UCSD-AML1 (cell line): ENCODE results near the gene GRB2.
"Not testable (repeated sequence)": the region's sequence is repeated elsewhere in the genome, so short reads cannot be mapped to it uniquely, and the experiment has no call there.

Source experiments
- DNase-seq: peaks from one replicate; lab custom pipeline; 2025; ENCODE audit not compliant: unreplicated experiment; lab: John Stamatoyannopoulos, UW

GRB2 gene

DNA sequence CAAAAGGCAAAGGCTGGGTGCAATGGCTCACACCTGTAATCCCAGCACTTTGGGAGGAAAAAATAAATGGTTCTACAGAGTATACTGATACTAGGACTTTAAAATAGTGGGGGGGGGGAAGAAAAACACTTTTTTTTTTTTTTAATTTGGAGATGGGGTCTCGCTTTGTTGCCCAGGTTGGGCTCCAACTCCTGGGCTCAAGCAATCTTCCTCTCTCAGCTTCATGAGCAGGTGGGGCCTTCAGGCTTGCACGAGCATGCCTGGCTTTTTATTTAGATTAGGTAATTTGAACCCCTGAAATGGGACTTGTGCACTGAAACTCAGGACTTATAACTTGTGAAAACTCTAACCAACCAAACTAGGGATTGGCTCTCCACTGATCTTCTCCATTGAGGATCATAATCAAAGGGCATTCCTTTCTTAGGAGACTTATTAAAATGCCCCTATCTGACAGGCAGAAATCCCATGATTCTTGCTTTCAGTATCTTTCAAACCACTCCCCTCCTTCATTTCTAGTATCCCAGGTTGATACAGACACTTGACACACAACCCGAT lies 16.9 kb downstream of the GRB2 start:
- no peak for DNase-seq

DNA sequence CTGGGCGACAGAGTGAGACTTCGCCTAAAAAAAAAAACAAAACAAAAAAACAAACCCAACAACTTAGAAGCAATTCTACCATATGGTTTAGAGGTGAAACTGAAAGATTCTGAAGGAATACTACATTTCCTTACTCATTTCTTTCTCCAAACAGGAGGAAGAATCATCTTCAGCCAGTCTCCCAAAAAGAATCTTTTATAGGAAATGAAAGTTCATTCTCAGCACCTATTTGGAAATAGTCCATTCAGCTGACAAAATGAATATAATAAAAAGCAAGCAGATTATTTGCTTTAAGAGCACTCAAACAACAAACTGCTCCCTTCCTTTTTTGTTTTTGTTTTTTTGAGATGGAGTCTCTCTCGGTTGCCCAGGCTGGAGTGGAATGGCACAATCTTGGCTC lies 17.7 kb downstream of the GRB2 start:
- no peak for DNase-seq

DNA sequence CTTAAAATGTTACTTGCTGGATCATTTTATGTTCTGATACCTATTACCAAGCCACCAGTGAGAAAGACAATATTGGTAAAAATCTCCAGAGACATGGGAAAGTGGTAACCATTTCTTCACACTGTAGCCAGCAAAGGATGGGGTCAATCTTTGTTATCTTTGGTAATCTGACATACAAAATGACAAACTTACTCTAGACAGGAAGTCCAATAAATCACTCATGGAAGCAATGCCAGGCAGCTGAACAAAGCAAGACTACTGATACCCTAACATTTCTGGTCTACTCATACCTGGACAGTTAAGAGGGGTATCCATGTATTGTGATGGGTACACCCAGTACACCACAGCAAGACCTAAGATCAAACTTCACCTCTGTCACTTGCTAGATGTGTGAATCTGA lies 19.0 kb downstream of the GRB2 start:
- no peak for DNase-seq

DNA sequence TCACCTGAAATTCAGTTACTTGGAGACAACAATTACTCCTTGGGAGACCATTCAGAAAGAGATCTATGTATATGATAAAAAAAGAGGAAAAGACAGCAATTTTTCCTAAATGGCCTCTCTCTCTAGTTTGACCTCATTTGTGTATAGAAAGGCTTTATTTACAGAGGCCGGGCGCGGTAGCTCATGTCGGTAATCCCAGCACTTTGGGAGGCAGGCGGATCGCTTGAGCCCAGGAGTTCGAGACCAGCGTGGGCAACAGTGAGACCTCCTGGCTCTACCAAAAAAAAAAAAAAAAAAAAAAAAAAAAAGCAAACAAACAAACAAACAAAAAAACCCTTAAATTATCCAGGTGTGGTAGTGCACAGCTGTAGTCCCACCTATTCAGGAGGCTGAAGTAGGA lies 20.7 kb downstream of the GRB2 start:
- DNase-seq: no peak

DNA sequence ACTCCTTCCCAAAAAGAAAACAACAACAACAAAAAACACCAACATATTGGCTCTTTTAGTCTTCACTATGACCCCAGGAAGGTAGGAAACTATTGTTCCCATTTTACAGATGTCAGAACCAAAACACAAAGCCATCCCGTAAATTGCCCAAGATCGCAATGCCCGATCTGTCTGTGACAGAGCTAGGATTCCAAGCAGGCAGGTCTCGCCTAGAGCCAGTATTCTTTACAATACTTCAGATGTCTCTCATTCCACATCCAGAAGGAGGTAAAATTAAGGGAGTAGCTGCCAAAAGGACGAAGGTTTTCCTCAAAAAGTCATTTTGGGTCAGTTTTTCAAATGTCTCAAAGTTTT lies 21.7 kb downstream of the GRB2 start:
- no peak for DNase-seq

DNA sequence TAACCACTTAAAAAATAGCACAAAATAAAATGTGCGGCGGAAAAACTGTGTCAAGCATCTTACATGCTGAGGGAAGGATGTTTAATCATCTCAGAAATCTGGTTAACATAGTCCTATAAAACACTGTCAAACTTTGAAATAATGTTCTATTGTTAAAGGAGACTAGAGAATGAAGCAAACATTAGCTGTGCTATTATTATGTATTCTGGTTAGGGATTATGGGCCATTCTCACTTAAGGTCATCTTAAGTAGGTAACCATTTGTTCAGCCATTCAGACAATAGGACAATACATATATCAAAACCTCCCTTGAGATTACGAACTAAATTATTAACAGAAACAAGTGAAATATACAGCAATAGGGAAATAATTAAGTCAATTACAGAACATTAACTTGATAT lies 24.7 kb downstream of the GRB2 start:
- DNase-seq: no peak

DNA sequence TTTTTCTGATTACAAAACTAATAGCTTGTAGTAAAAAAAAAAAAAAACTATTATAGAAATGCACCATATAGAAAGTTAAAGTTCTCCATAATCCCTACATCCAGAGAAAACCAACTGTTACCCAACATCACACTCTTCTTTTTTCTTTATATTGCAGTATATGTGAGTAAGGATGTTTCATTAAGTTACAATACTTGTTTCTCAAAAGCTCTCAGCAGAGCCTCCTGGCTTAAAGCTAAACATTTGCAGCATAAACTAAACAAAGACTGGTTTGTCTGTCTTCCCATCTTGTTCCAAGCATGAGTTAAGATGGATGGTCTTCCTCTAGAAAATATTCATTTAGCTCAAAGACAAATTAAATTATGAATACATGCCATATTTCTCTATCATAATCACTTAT lies 25.2 kb downstream of the GRB2 start:
- no peak for DNase-seq

DNA sequence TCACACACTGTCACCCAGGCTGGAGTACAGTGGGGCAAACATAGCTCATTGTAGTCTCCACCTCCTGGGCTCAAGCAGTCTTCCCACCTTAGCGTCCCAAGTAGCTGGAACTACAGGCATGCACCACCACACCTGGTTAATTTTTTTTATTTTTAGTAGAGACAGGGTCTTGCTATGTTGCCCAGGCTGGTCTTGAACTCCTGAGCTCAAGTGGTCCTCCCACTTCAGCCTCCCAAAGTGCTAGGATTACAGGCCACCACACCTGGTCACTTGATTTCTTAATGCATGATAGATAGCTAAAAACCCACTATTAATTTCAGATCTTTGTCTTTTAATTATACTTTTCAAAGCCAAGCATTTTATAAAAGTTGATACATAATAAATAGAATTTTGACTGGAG lies 26.1 kb downstream of the GRB2 start:
- not testable (repeated sequence) for DNase-seq

DNA sequence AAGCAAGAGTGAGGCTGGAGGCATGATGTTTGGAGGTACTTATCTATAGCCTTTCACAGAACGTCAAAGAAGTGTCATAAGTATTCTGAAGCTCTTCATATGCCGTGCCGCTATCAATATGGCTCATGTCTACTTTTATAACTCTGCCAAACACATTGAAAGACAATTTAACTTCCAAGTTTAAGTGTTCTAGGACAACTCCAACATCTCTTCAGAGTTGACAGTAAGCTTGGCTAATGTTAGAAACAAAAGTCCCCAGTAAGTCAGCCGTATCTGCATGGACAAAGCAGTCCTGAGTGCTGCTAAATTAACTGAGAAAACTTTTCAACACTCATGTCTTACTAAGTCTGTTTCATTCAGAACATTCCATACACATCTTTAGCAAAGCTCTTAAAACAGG lies 32.2 kb downstream of the GRB2 start:
- DNase-seq: no peak

DNA sequence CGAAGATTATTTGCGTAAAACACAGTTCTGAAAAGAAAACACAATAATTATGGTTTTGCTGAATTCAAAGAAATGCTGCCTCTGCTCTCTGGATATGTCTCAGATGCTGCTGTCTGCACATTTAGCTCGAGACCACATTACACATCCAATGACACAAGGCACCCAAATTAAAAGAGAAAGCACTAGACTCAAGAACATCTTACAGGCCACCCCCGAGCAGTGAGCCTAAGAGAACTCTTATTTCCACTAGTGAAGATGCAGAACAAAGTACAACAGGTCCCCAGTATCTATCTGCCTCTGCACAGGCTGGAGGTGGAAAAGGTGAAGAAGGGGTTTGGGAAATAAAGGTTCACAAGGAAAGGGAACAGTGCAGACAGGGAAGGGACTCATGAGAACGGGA lies 33.5 kb downstream of the GRB2 start:
- no peak for DNase-seq

DNA sequence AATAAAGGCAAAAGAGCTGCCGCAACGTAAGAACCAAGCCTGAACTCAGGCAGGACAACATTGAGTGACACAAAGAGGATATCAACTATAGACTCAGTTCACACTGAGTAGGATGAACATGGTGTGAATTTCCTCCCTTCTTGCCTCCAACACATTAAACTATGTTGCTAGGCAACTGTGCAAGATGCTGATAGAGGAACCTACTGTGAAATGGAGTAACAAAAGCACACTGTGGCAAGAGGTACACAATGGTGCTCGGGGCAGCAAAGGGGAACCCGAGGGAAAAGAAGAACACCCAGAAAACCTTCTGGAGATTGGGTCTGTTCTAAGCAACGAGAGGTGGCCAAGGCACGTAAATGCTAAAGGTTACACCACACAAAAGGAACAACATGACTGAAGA lies 34.1 kb downstream of the GRB2 start:
- no peak for DNase-seq

DNA sequence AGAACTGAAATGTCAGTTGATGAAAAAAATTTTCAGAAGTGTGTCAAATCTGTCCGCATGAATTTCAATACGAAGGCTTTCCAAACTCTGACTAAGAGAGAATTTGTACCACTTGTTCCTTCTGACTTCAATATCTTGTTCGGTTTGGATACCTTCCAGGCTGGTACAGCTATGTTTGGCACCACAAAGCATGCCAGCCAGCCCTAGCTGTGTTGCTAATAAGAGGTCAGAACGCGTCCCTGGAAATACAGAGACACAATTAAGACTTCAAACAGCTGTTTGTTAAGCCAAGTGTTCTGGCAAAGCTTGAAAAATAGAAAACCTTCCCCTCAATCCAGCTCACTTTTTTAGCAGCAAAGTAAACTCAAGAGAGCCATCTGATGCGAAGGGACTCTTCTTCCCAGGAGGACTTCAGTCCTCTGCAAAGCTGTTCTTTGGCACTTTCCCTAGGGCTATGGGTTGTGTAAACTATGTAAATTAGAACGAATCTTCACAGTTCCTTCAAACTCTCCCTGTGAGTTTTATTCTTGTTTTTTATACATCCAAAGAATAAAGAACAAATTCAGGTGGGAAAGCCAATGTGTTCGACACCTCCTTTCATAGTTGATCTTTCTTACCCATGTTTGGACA lies 35.1 kb downstream of the GRB2 start:
- DNase-seq: no peak

DNA sequence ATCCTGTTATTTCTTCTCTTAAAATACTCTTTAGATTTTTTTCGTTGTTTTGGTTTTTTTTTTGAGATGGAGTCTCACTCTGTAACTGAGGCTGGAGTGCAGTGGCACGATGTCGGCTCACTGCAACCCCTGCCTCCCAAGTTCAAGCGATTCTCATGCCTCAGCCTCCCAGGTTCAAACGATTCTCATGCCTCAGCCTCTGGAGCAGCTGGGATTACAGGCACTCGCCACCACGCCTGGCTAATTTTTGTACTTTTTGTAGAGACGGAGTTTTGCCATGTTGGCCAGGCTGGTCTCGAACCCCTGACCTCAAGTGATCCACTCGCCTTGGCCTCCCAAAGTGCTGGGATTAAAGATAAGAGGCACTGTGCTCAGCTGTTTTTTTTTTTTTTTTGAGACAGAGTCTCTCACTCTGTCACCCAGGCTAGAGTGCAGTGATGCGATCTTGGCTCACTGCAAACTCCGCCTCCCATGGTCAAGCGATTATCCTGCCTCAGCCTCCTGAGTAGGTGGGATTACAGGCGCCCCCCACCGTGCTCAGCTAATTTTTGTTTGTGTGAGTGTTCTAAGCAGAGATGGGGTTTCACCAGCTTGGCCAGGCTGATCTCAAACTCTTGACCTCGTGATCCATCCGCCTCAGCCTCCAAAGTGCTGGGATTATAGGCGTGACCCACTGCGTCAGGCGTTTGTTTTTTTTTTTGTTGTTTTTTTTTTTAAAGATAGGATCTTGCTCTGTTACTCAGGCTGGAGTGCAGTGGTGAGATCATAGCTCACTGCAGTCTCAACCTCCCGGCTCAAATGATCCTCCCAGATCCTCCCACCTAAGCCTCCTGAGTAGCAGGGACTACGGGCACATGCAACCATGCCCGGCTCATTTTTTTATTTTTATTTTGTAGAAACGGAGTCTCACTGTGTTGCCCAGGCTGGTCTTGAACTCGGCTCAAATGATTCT lies 37.4 kb downstream of the GRB2 start:
- DNase-seq: not testable (repeated sequence)

DNA sequence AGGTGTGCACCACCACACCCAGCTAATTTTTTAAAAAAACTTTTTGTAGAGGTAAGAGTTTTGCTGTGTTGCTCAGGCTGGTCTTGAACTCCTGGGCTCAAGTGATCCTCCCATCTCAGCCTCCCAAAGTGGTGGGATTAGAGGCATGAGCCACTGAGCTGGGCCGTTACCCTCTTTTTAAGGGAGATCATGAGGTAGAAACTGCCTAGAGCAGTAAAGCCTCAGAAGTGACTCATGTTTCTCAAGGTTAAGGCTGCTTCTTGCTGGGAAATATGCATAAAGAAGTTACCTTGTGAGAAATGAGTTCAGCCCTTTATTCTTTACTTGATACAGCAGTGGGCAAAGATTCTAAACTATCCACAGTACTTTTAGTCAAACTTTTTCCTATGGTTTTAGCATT lies 38.2 kb downstream of the GRB2 start:
- DNase-seq: no peak

DNA sequence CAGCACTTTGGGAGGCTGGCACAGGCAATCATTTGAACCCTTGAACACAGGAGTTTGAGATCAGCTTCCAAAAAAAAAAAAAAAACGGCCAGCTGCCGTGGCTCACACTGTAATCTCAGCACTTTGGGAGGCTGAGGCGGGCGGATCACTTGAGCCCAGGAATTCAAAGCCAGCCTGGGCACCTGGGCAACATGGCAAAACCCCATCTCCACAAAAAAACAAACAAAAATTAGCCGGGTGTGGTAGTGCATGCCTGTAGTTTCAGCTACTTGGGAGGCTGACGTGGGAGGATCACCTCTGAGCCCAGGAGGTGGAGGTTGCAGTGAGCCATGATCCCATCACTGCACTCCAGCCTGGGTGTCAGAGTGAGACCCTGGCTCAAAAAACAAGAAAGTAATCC lies 39.0 kb downstream of the GRB2 start:
- DNase-seq: no peak

DNA sequence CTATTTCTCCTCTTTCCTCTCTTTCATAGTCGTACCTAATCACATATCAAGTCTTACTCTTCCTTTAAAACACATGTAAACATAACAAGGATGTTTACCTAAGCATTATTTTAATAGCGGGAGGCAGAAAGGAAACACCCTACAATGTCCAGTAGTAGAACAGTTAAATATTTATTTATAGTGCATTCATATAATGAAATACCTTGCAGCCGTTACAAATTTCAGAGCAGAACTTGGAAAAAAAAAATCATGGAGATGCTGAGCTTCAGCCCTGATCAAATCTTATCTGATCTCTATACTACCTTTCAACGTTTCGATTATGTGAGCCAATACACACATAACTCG lies 39.6 kb downstream of the GRB2 start:
- no peak for DNase-seq

DNA sequence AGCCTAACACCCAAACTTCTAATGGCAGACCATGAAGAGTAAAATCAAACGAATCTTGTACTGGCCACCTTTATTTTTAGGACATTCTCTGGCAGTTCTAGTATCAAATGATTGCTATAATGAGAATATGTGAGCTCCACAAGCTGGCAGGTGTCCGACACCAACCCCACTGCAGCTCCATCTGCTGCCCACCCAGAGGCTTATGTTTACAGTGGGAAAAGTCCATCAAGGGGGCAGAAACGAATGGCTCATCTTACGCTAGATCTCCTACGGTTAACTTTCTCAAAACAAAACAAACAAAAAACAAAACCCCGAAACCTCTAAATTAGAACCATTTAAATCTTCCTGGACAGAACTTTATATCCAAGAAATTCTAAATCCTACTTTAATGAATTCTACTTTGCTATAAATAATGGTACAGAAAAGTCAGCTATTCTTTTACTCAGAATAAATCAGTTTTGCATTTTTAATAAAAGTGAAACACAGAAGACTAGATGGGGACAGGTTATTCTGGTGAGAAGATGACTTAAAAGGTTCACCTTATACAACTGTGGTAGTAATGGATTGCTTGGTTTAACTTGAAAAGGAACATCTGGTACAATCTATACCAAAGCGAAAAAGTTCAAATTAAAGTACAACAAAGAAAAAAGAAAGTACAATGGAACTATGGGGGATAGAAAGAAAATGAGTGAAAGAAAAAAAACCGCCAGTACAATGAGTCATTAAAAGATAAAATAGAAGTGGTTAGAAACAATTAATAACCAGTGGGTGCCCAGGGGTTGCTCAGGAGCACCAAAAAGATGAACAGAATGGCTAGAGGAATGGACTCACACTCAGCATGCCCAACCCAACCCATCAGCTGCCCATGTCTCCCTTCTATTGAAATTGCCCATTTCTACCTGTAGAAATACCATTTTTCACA lies 40.2 kb downstream of the GRB2 start:
- DNase-seq: no peak

DNA sequence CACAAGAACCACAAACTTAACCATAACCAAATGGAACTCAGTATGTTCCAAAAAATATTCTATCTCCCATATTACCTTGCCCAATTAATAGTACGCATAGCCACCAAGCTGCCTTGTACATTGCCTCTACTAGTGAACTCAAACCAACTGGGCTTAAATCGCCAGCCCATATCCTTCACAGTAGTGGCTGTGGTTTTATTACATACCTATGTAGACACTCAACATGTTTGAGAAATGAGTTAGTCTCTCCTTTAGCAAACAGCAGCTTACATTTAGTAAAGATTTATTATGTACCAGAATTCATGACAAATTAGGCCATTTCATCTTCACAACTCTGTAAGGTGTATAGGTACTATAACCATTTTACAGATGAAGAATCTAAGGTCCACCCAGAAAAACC lies 41.4 kb downstream of the GRB2 start:
- no peak for DNase-seq

DNA sequence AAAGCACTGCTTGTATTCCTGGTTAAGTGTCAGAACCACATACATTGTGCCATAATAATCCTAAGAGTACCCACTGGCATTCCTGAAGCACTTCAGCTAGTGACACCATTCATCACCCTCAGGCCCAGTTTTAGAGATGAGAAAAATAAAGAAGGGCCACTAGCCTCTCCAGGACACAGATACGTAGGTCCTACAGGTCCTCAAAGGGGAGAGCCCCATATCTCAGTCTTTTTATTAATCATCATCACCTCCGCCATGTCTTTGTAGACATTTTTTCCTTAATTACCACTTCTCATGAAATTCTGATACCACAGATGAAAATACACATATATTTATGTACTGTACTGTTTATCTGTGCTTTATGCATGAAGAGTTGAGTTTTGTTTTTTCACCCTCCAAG lies 43.5 kb downstream of the GRB2 start:
- DNase-seq: no peak

DNA sequence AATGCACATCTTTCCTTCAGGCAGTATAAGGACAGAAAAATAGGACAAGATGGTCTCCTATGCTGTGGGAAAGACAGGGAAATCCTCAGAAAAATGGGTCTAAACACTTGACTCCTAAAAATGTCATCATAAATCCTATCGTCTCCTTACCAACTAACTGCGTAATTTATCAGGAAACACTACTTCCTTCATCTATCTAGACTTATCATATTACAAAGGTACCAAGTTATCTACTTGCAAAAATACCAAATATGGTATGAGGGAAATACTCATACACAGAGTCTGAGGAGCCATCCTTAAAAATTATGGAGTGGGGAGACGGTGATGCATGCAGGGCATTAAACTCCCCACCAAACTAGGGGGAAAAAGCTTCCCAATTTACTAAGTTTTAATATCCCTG lies 44.1 kb downstream of the GRB2 start:
- no peak for DNase-seq

DNA sequence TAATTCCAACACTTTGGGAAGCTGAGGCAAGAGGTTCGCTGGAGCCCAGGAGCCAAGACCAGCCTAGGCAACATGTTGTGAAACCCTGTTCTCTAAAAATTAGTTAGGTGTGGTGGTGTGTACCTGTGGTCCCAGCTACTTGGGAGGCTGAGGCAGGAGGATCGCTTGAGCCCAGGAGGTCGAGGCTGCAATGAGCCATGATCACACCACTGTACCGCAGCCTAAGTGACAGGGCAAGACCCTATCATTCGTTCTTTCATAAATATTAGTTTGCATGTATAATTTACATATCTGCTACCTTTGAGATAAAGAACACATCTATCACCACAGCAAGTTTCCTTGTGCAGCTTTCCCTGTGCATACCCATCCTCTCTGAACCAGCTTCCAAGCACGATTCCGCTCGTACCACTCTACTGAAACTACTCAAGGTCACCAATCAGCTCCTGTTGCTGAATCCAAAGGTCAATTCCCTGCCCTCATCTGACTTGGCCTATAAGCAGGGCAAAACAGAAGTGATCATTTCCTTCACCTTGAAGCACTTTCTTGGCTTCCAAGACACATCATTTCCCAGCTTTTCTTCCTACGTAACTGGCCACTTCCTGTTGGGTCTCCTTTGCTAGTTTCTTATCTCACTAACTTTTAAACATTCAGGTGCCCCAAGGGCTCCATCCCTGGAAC lies 49.1 kb downstream of the GRB2 start:
- no peak for DNase-seq
